HG03159 (cell line): ENCODE results near the gene JAM3.
"Not testable (repeated sequence)": the region's sequence is repeated elsewhere in the genome, so short reads cannot be mapped to it uniquely, and the experiment has no call there.

Experiments used
- ATAC-seq: cut with Tn5 transposase; IDR thresholded peaks from one replicate; pipeline ENCODE4 v1.9.1; 2021; ENCODE audit warnings: mild to moderate bottlenecking, moderate library complexity; ENCODE audit not compliant: unreplicated experiment

JAM3 gene

DNA sequence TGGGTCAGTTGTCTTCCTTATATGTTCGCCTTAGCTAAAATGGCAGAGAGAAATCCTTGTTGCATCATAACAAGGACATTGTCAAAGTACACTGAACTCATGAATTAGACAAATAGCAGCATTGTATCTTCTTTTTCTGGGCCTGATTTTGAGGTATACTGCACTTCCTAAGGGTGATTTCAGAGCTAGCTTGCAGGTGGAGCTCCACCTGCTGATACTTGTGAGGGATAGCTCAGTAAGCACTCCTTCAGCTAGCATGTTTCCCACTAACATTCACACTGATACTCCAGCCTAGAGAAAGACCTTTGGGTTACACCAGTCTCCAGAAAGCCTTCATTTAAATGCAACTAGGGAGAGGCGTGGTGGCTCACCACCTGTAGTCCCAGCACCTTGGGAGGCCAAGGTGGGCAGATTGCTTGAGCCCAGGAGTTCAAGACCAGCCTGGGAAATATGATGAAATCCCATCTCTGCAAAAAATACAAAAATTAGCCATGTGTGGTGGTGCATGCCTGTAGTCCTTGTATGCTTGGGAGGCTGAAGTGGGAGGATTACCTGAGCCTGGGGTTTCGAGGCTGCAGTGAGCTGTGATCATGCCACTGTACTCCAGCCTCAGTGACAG lies 29.8 kb downstream of the JAM3 start:
- no peak for ATAC-seq

DNA sequence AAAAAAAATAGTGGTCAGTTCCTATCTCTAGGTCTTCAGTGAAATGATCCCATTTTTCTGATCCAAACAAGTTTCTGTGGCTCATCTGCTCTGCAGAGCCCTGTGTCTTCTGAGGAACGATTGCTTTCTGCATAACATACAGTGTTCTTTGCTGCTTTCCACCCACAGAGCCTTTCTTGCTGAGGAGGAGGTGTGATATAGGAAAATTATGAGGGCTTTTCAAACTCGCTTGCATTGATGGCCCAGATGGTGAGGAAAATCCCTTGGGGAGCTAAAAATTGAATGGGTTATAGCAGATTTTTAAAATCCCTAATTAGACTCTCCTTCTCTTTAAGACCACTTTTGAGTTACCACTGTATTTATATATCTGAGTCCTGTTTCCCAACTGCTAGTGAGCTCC lies 31.3 kb downstream of the JAM3 start:
- ATAC-seq: no peak

GRCh38 chr11:134101282-134101681 lies 32.4 kb downstream of the JAM3 start:
- no peak for ATAC-seq

DNA sequence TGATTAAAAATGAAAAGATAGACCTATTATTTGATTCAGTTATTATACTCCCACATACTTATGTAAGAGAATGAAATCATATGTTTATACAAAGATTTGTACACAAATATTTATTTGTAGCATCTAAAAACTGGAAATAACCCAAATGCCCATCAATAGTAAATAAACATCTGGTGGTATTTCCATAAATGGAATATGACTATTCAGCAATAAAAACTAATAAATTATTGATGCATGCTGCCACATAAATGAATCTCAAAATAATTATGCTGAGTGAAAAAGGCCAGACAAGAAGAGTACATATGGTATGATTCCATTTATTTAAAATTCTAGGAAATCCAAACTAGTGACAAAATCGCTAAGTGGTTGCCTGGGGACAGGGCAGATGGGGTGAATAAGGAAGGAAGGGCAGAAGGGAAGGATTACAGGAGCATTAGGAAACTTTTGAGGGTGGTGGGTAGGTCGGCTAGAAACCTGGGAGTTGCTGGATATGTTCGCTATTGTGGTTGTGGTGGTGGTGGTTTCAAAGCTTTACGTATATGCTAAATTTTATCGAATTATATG lies 41.5 kb downstream of the JAM3 start:
- ATAC-seq: no peak

DNA sequence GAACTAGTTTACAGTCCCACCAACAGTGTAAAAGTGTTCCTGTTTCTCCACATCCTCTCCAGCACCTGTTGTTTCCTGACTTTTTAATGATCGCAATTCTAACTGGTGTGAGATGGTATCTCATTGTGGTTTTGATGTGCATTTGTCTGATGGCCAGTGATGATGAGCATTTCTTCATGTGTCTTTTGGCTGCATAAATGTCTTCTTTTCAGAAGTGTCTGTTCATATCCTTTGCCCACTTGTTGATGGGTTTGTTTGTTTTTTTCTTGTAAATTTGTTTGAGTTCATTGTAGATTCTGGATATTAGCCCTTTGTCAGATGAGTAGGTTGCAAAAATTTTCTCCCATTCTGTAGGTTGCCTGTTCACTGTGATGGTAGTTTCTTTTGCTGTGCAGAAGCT lies 44.9 kb downstream of the JAM3 start:
- ATAC-seq: not testable (repeated sequence)

DNA sequence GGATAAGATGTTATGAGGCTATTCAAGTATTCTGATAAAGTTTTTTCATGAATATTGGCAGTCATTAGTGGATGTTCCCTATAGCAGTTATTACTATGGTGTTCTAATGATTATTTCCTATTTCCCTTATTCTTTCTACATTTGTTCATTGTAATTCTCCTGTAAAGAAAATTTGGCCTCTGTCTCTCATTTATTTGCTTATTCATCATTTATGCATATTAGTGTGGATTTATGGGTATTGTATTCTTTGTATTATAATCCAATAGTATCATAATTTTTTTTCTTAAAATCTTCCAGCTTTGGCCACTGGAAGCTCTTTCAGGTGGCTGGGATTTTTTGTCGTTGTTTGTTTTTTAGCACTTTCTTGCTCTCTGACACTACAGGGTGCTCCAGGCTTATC lies 47.3 kb downstream of the JAM3 start:
- no peak for ATAC-seq

DNA sequence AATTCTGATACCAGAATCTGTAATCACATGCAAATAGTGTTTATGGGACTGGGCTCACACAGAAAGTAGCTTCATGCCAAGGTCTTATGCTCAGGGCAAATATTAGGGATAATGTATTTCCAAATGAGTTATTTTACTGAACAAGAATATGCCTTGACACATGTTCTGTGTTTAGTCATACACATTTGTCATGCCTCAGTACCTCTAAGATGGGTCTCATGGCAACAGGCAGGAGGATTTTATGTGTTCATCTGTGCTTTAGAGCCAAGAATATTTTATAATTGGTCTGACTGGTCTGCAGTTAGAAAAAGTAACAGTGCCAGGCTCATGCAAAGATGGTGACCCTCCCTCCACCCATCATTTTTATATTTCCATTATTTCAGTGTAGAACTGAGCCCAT lies 49.1 kb downstream of the JAM3 start:
- ATAC-seq: no peak

GRCh38 chr11:134119094-134119493 lies 50.2 kb downstream of the JAM3 start:
- no peak for ATAC-seq

DNA sequence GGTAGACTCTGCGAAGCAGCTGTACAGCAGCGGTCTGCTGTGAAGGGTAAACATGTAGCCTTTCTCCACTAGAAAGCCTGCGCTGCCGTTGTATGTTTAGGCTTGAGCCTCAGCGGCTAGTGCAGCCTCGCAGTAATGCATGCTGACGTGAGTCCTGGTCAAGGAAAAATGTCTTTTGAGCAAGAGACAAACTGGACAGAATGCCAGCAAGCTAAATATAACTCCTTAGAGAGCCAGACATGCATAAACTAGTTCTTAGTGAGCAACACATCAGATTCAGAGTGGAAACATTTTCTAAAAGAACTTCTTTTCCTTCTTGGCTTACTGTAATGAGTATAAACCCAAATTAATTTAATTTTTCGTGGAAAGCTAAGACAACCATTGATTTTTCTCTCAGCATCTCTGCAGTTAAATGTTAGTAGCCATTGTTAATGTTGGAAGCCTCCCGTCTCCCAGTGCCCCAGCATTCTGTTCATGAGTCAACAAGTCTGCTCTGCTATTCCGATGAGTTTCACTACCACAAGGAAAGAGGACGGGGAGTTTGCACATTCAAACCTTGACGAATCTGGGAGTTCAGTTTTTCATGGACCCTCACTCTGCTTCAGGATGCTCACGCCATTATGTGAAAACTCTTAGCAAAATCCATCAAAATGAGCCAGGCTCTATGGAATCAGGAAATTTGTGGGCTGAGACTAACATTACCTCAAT lies 51.4 kb downstream of the JAM3 start:
- ATAC-seq: no peak

DNA sequence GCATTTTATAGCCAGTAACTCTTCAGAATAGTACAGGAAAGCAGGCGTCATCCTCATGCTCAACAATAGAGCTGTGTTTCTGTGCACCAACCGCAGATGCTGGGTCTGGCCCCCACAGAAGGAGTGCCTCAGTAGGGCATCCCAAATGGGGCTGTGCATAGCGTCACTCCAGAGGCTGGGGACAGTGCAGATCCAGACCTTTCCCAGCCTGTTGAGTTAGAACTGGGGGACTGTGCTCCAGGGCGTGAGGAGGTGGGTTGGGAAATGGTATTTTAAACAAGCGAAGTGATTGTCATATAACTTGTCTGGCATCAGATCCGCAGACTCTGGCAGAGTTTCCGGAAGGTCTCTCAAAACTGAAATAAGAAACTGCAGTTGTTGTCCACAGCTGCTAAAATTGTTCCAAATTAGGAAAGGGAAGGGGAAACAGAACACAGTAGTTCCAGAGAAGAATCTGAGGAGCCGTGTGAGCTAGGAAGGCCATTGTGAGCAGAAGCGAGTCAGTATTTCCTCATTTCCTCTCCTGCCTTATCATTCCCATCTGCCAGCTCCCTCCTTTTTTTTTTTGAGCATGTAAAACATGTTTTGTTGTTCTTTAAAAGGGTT lies 52.2 kb downstream of the JAM3 start:
- ATAC-seq: no peak

DNA sequence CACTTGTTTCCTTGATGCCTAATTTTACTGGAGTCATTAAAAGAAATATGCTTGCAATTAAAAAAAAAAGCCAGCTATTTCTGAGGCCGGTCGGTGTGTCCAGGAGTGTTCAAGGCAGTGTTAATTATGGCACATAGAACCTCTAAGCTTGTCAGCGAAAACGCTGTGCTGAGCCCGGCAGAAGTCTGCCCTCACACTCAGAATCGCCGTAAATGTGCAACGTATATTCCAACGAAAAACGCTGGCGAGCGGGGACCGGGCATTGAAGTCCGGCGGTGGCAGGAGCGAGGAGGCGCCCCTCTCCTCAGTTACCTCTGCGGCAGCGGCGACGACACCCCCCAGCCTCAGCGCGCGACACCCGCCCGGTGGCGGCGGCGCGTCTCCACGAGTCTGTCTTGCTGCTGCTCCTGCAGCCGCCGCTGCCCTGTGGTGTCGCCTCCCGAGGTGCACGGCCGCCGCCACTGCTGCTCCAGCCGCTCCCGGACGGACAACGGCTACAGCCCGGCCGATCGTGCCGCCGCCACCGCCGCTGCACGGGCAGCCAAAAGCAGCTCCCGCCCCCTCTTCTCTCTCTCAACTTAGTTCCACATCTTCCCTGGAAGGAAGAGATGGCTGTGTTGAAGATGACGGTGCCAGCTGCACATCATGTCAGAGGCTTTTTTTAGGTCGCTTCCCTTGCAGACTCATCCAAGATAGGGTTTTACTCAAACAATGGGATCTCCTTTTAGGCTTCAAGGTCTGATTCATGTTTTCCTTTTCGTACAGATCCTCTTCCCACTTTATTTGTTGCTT lies 56.0 kb downstream of the JAM3 start:
- no peak for ATAC-seq

GRCh38 chr11:134125507-134125906 lies 56.6 kb downstream of the JAM3 start:
- no peak for ATAC-seq

GRCh38 chr11:134126217-134126822 lies 57.4 kb downstream of the JAM3 start:
- ATAC-seq: no peak

GRCh38 chr11:134131628-134132244 lies 62.9 kb downstream of the JAM3 start:
- no peak for ATAC-seq

- no peak for ATAC-seq
Observed at GRCh38 chr11:134132808-134133207, 63.9 kb downstream of the JAM3 start.

DNA sequence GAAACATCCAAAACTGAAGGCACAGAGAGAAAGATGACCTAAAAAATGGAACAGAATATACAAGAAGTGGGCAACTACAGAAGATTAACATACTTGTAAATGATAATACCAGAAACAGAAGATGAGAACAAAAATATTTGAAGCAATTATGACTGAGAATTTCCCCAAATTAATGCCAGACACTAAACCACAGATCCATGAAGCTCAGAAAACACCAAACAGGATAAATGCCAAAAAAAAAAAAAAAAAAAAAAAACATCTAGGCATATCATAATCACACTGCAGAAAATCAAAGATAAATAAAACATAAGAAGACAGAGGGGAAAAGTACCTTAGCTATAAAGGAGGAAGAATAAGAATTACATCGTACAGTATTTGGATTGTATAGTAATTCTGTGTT lies 65.3 kb downstream of the JAM3 start:
- no peak for ATAC-seq

DNA sequence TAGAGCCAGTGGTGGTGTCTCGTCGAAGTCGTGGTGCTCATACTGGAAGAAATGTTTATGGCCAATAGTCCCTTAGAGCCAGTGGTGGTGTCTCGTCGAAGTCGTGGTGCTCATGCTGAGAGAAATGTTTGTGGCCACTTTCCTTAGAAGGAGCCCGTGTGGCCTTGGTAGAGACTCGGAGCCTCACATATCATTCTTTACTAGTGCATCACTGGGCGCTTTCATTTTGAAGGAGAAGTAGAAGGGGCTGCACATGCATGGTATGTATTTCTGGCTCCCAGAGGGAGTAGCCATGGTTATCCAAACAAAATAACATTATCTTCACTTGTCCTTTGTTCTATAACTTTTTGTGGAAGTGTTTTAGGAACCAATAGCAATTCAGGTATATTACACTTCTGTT lies 69.5 kb downstream of the JAM3 start:
- ATAC-seq: no peak

DNA sequence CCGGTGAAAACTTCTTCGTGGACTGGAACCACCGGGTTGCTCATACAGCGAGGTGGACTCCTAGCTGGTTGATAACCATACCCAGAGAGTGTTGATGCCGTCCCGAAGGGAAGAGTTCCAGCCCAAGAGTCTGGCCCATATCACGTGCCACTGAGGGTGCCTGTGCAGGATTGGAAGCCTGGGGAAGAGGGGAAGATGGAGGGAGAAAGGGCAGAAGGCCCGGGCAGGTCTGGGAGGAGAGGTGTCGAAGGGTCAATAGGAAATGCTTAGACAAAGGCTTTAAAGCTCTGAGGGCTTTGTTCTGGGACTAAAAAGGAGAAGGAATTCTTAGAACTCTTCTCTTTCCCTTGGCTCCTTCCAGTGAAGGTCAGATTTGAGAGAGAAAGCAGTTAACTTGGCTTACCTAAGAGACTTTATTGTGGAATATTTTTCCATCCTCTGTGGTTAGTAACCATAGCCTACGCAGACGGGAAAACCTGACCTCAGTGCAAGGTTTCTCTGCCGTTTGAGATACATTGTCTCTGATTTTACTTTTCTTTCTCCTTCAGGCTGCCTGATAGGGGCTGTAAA lies 70.5 kb downstream of the JAM3 start:
- ATAC-seq: no peak

DNA sequence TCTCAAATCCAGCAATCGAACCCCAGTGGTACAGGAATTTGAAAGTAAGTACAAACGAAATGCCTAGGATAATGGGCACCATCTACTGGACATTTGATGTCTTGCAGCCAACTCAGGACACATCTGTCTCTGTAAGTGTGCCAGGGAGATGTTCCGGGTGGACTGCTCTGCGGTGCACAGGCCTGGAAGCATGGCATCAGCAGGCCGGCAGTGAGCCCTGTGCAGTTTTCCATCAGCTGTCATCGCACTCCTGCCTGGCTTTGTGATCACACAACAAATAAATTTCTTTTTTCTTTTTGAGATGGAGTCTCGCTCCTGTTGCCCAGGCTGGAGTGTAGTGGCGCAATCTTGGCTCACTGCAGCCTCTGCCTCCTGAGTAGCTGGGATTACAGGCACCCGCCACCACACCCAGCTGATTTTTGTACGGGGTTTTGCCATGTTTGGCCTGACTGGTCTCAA lies 71.0 kb downstream of the JAM3 start:
- ATAC-seq: peak; percentile 80

DNA sequence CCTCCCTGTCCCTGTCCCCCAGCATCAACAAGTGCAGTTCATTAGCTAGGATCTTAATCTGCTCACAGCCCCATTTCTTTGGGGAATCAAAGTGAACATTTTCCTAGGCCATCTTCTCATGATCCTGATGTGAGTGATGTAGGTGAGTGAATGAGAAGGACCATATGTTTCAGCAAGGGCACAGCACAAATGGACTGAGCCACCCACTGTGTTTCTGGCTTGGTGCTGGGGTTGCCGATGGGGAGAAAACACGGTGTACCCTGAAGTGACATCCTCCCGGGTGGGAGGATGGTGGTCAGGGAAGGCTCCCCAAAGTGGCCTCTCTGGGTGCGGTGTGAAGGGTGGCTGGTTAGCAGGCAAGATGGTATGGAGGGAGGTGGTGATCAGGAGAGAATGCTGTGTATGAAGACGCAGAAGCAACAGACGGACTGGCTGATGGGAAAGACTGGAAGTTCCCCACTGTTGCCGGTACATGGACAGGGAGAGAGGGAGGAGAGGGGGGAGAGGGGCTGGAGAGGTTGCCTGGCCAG lies 72.2 kb downstream of the JAM3 start:
- ATAC-seq: no peak
